Measurements from ENCODE around the gene MEIOB. TPM values are rescaled to one million over a fixed set of nuclear protein-coding genes. Genes with fewer than 3 reads are reported as not detected.

MEIOB gene
- total RNA-seq, 1 experiment from 2014 or later = not detected

DNA sequence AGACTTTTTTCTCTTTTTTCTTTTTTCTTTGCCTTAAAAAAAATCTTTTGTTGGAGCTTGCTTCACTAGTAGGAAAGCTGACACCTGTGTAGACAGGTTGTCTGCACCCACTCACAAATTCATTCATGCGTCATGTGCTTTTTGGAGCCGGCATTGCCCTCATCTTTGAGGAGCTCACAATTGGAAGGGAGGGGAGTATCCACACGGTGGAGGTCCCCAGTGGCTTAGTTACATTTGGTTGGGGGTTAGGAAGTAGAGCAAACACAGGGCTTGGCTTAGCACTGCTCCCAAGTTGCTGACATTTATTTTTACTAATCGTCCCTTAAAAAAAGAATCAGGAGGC lies 18.7 kb upstream of the MEIOB start:
- H3K4me1 Mint-ChIP-seq (ENCODE audit: low read depth, unreplicated experiment) = peaks cover 7% of the 10 kb centered on the region
- no peak overlapping the region for H3K4me3 Mint-ChIP-seq (ENCODE audit: low read depth, unreplicated experiment)
- no peaks in the 10 kb centered on the region for H3K36me3 Mint-ChIP-seq (ENCODE audit: insufficient read depth, unreplicated experiment)
- no TSS peak for BruUV-seq (replicated peaks)
- H3K27ac Mint-ChIP-seq (ENCODE audit: unreplicated experiment) = no peak overlapping the region
- CTCF ChIA-PET = no interaction called here
- peaks cover 54% of the 10 kb centered on the region for H3K27me3 Mint-ChIP-seq (ENCODE audit: unreplicated experiment)
- TF ChIP-seq, protein P1, sequence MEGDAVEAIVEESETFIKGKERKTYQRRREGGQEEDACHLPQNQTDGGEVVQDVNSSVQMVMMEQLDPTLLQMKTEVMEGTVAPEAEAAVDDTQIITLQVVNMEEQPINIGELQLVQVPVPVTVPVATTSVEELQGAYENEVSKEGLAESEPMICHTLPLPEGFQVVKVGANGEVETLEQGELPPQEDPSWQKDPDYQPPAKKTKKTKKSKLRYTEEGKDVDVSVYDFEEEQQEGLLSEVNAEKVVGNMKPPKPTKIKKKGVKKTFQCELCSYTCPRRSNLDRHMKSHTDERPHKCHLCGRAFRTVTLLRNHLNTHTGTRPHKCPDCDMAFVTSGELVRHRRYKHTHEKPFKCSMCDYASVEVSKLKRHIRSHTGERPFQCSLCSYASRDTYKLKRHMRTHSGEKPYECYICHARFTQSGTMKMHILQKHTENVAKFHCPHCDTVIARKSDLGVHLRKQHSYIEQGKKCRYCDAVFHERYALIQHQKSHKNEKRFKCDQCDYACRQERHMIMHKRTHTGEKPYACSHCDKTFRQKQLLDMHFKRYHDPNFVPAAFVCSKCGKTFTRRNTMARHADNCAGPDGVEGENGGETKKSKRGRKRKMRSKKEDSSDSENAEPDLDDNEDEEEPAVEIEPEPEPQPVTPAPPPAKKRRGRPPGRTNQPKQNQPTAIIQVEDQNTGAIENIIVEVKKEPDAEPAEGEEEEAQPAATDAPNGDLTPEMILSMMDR (IDR thresholded peaks at IDR 0.05; ENCODE audit: unreplicated experiment) = no peak
- H3K9me3 Mint-ChIP-seq (ENCODE audit: low read depth, unreplicated experiment) = no peaks in the 10 kb centered on the region
- intact Hi-C loops (cut with micrococcal nuclease; ENCODE audit: unreplicated experiment) = no loop called here
- no peak for DNase-seq

DNA sequence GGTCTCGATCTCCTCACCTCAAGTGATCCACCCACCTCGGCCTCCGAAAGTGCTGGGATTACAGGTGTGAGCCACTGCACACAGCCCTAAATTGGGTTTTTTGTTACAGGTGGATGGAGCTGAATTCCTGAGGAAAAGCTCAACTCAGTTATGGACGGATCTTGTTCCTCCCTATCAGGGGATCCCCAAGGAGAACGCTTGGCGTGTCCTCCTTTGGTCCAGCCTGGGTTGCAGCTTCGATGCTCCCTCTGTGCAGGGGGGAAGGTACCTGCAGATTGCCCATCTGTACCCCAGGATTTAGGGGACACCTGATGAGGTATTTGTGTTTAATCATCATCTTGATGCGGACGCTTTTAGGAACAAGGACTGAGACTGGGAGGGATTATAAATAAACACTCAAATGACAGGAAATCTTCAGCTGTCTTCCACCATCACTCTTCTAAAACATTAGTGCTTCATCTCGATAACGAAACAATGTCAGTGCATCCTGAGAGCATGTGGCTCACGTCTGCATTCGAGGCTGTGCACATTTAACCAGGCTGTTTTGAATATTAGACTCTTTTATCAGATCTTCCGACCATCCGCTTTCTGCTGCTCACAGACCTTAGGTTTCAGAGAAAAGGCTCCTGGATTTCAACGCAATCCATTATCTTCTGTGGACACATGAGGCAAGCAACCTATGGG lies 18.2 kb upstream of the MEIOB start:
- Mint-ChIP-seq H3K9me3 (ENCODE audit: low read depth, unreplicated experiment) (no peaks in the 10 kb centered on the region), H3K4me1 (ENCODE audit: low read depth, unreplicated experiment) (peaks cover 7% of the 10 kb centered on the region), H3K4me3 (ENCODE audit: low read depth, unreplicated experiment) (no peak overlapping the region), H3K36me3 (ENCODE audit: insufficient read depth, unreplicated experiment) (no peaks in the 10 kb centered on the region), H3K27me3 (ENCODE audit: unreplicated experiment) (peaks cover 59% of the 10 kb centered on the region), H3K27ac (ENCODE audit: unreplicated experiment) (no peak overlapping the region)
- intact Hi-C loops (cut with micrococcal nuclease; ENCODE audit: unreplicated experiment) = no loop called here
- DNase-seq = no peak
- BruUV-seq (replicated peaks) = no TSS peak
- TF ChIP-seq, protein P1 (IDR thresholded peaks at IDR 0.05; ENCODE audit: unreplicated experiment) = no peak
- CTCF ChIA-PET = interaction anchor here (0.7 to 0.8 kb wide), 2 partner anchors 33 to 109 kb away, joined by 3 to 6 read pairs; no protein-coding TSS in a partner anchor

DNA sequence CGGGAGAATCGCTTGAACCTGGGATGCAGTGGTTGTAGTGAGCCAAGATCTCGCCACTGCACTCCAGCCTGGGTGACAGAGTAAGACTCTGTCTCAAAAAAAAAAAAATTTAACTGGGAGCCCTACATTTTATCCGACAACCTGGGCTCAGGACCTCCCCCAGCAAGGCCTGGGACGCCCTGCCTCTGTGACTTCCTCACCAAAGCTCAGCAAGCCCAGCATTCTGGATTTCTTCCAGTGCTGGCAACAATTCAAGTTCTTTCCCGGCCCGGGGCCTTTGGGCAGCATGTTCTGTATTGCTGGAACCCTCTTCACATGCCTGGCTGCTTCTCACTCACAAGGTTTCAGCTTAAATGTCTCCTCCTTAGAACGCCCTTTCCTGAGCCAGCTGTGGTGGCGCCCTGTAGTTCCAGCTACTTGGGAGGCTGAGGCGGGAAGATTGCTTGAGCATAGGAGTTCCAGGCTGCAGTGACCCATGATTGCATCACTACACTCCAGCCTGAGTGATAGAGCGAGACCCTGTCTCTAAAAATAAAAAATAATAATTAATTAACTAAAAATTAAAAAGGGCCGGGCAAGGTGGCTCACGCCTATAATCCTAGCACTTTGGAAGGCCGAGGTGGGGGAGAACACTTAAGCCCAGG lies 15.9 kb upstream of the MEIOB start:
- TF ChIP-seq, protein P1 (IDR thresholded peaks at IDR 0.05; ENCODE audit: unreplicated experiment) = no peak
- Mint-ChIP-seq H3K27me3 (ENCODE audit: unreplicated experiment) (peaks cover 65% of the 10 kb centered on the region), H3K4me1 (ENCODE audit: low read depth, unreplicated experiment) (peaks cover 14% of the 10 kb centered on the region), H3K4me3 (ENCODE audit: low read depth, unreplicated experiment) (no peak overlapping the region), H3K27ac (ENCODE audit: unreplicated experiment) (no peak overlapping the region), H3K36me3 (ENCODE audit: insufficient read depth, unreplicated experiment) (no peaks in the 10 kb centered on the region), H3K9me3 (ENCODE audit: low read depth, unreplicated experiment) (no peaks in the 10 kb centered on the region)
- no TSS peak for BruUV-seq (replicated peaks)
- DNase-seq = no peak
- CTCF ChIA-PET = no interaction called here
- intact Hi-C loops (cut with micrococcal nuclease; ENCODE audit: unreplicated experiment) = no loop called here

DNA sequence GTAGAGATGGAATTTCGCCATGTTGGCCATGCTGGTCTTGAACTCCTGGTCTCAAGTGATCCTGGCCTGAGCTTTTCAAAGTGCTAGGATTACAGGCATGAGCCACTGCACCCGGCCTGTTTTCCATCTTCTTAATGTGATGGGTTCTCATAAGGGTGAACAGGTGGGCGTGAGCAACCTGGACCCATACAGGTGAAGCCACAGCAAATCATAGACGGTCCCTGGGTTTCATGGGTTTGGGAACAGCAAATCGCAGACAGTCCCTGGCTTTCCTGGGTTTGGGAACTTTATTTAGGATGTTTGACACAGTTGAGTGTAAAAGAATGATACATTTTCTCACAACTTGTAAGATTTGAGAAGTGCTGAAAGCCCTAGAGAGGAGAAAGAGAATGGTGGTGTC lies 12.9 kb upstream of the MEIOB start:
- TF ChIP-seq, protein P1 (IDR thresholded peaks at IDR 0.05; ENCODE audit: unreplicated experiment) = no peak
- Mint-ChIP-seq H3K27me3 (ENCODE audit: unreplicated experiment) (peaks cover 43% of the 10 kb centered on the region), H3K9me3 (ENCODE audit: low read depth, unreplicated experiment) (no peaks in the 10 kb centered on the region), H3K4me1 (ENCODE audit: low read depth, unreplicated experiment) (peaks cover 13% of the 10 kb centered on the region), H3K4me3 (ENCODE audit: low read depth, unreplicated experiment) (no peak overlapping the region), H3K27ac (ENCODE audit: unreplicated experiment) (no peak overlapping the region), H3K36me3 (ENCODE audit: insufficient read depth, unreplicated experiment) (no peaks in the 10 kb centered on the region)
- intact Hi-C loops (cut with micrococcal nuclease; ENCODE audit: unreplicated experiment) = no loop called here
- DNase-seq = no peak
- BruUV-seq (replicated peaks) = no TSS peak
- CTCF ChIA-PET = interaction anchor here (0.9 to 1.5 kb wide), 3 partner anchors 10 to 43 kb away, joined by 5 to 8 read pairs (median 7); no protein-coding TSS in a partner anchor

Data from Calu3 (cell line).